Measurements from ENCODE around the gene ADGRD1.

DNA sequence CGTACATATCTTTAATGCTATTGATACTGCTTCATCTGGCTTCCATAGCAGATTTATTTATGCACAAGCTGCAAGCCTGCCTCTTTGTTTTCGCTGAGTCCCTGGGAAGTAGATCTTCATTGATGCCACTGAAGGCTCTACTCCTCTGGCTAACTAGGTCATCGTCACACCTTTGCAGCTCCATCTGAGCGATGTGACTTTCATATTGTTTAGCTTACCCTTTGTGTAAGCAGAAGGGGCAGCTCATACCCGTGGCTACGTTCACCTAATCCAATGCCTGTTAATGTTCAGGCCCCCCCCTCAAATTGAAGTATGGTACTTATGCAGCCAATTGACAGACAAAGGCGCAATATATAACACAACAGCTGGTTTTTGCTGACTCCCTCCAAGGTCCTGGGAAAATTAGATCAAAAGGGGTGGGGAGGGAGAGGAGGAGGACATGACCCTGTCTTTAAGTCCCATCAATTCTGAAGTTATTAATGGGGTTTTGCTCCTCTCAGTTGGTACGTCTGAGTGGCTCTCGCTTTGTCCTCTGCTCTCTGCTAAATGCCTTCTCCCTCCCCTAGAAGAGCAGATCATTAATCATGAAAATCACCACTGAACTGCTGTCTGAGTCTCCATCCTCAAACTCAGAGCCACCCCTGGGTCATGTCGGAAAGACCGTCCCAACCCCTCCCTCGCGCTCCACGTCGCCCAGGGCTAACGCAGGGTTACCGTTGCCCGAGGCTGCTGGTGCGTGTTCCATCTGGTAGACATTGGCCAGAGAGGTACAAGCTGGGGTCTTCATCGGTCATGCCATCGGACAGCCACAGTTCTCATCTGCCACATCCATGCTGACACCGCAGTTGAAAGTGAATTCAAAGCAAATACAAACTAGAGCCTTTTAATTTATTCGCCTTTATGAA is 128.8 kb downstream of the ADGRD1 start:
- TF ChIP-seq EP300 (IDR thresholded peaks at IDR 0.05) (no peak), POLR2AphosphoS5 (IDR thresholded peaks at IDR 0.05) (no peak)
- TF ChIP-seq, protein P1, sequence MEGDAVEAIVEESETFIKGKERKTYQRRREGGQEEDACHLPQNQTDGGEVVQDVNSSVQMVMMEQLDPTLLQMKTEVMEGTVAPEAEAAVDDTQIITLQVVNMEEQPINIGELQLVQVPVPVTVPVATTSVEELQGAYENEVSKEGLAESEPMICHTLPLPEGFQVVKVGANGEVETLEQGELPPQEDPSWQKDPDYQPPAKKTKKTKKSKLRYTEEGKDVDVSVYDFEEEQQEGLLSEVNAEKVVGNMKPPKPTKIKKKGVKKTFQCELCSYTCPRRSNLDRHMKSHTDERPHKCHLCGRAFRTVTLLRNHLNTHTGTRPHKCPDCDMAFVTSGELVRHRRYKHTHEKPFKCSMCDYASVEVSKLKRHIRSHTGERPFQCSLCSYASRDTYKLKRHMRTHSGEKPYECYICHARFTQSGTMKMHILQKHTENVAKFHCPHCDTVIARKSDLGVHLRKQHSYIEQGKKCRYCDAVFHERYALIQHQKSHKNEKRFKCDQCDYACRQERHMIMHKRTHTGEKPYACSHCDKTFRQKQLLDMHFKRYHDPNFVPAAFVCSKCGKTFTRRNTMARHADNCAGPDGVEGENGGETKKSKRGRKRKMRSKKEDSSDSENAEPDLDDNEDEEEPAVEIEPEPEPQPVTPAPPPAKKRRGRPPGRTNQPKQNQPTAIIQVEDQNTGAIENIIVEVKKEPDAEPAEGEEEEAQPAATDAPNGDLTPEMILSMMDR (IDR thresholded peaks at IDR 0.05): no peak
